ENCODE results near the gene TFR2. TPM values are rescaled to one million over a fixed set of nuclear protein-coding genes. Genes with fewer than 3 reads are reported as not detected.

The TFR2 gene
- total RNA-seq, 2 donors from 2014 or later = 0.26 TPM; not detected in 1

- Histone ChIP-seq H3K36me3 (replicated peaks in 1 of 2; ENCODE audit: insufficient read depth in 1 of 2, low read depth in 2 of 2) (no peaks in the 10 kb centered on the region), H3K27me3 (no peaks in the 10 kb centered on the region), H3K4me1 (peaks cover 10% of the 10 kb centered on the region), H3K27ac (no peak overlapping the region), H3K9me3 (no peaks in the 10 kb centered on the region), H3K4me3 (no peak overlapping the region)
- TF ChIP-seq CTCF (IDR thresholded peaks at IDR 0.05) (peak in 4 of 7 experiments; percentile 6 to 23 (median 19)), POLR2A (IDR thresholded peaks at IDR 0.05) (no peak)
- intact Hi-C loops (cut with DNase I) = no loop called here
- no peak for ATAC-seq
- 79 to 92% methylated on average over 5 to 6 of the region's 11 CpGs for WGBS, 2 donors
- DNase-seq = peak in 2 of 4 donors; percentile 35 to 42
These were observed 12.1 kb downstream of the TFR2 start for GRCh38 chr7:100629117-100629716.

- Histone ChIP-seq H3K36me3 (replicated peaks in 1 of 2; ENCODE audit: insufficient read depth in 1 of 2, low read depth in 2 of 2) (no peaks in the 10 kb centered on the region), H3K27me3 (no peaks in the 10 kb centered on the region), H3K4me1 (peaks cover 3% of the 10 kb centered on the region), H3K27ac (no peak overlapping the region), H3K4me3 (no peak overlapping the region), H3K9me3 (no peaks in the 10 kb centered on the region)
- DNase-seq = no peak
- no peak for ATAC-seq
- 85 to 96% methylated on average over 5 to 21 of the region's 21 CpGs for WGBS, 2 donors
- TF ChIP-seq CTCF (IDR thresholded peaks at IDR 0.05) = no peak
- no peak for TF ChIP-seq POLR2A (IDR thresholded peaks at IDR 0.05)
- intact Hi-C loops (cut with DNase I) = no loop called here
These were observed 14.2 kb downstream of the TFR2 start for GRCh38 chr7:100627238-100627549.

- no peak overlapping the region for H3K27ac ChIP-seq
- H3K4me1 ChIP-seq = peaks cover 3% of the 10 kb centered on the region
- no peak overlapping the region for H3K4me3 ChIP-seq
- no peaks in the 10 kb centered on the region for H3K36me3 ChIP-seq (replicated peaks in 1 of 2; ENCODE audit: insufficient read depth in 1 of 2, low read depth in 2 of 2)
- ATAC-seq (peak; percentile 86), DNase-seq (peak; percentile 59 to 80 (median 73))
- 23 to 40% methylated on average over 11 to 32 of the region's 37 CpGs for WGBS, 2 donors
- no peaks in the 10 kb centered on the region for H3K9me3 ChIP-seq
- TF ChIP-seq CTCF (IDR thresholded peaks at IDR 0.05) = no peak
- TF ChIP-seq POLR2A (IDR thresholded peaks at IDR 0.05) = no peak
- intact Hi-C loops (cut with DNase I) = no loop called here
- no peaks in the 10 kb centered on the region for H3K27me3 ChIP-seq
These were observed 14.7 kb downstream of the TFR2 start for GRCh38 chr7:100626530-100627237.

GRCh38 chr7:100626055-100626454 is 15.3 kb downstream of the TFR2 start:
- DNase-seq = no peak
- Histone ChIP-seq H3K4me3 (no peak overlapping the region), H3K27me3 (no peaks in the 10 kb centered on the region), H3K27ac (no peak overlapping the region), H3K36me3 (replicated peaks in 1 of 2; ENCODE audit: insufficient read depth in 1 of 2, low read depth in 2 of 2) (no peaks in the 10 kb centered on the region), H3K4me1 (peaks cover 3% of the 10 kb centered on the region), H3K9me3 (no peaks in the 10 kb centered on the region)
- WGBS, 2 donors = 33 to 55% methylated on average over 3 of the region's 3 CpGs
- ATAC-seq = no peak
- intact Hi-C loops (cut with DNase I) = no loop called here
- TF ChIP-seq POLR2A (IDR thresholded peaks at IDR 0.05) (no peak), CTCF (IDR thresholded peaks at IDR 0.05) (no peak)
